Activated naive CD4-positive, alpha-beta T cell treated with anti-CD3 and anti-CD28 coated beads, Interleukin-2, amount 50 U/mL, for 24 hours (primary cell): ENCODE data around the gene SH3D21.

Source experiments
- H3K27ac Mint-ChIP-seq: one replicate; pipeline ENCODE4 v1.8.0; 2021; ENCODE audit warnings: mild to moderate bottlenecking, mixed read lengths
- H3K27me3 Mint-ChIP-seq: one replicate; pipeline ENCODE4 v1.8.0; 2021; ENCODE audit warnings: mixed read lengths
- H3K36me3 Mint-ChIP-seq: one replicate; pipeline ENCODE4 v1.8.0; 2021; ENCODE audit warnings: mixed read lengths
- H3K4me1 Mint-ChIP-seq: one replicate; pipeline ENCODE4 v1.8.0; 2021; ENCODE audit warnings: mixed read lengths
- H3K4me3 Mint-ChIP-seq: one replicate; pipeline ENCODE4 v1.8.0; 2021; ENCODE audit warnings: mild to moderate bottlenecking, mixed read lengths
- H3K9me3 Mint-ChIP-seq: one replicate; pipeline ENCODE4 v1.8.0; 2021; ENCODE audit warnings: mixed read lengths

The SH3D21 gene

GRCh38 chr1:36355811-36356210 is 49.6 kb downstream of the SH3D21 start:
- Mint-ChIP-seq H3K36me3 (peaks cover 10% of the 10 kb centered on the region), H3K27ac (no peak overlapping the region), H3K9me3 (no peaks in the 10 kb centered on the region), H3K27me3 (no peaks in the 10 kb centered on the region), H3K4me3 (no peak overlapping the region), H3K4me1 (peaks cover 39% of the 10 kb centered on the region)

- Mint-ChIP-seq H3K9me3 (no peaks in the 10 kb centered on the region), H3K27ac (peak overlapping the region; percentile 77), H3K36me3 (peaks cover 10% of the 10 kb centered on the region), H3K27me3 (no peaks in the 10 kb centered on the region), H3K4me3 (no peak overlapping the region), H3K4me1 (peaks cover 26% of the 10 kb centered on the region)
Observed at GRCh38 chr1:36358514-36359084, 52.4 kb downstream of the SH3D21 start.

- Mint-ChIP-seq H3K9me3 (no peaks in the 10 kb centered on the region), H3K4me3 (peak overlapping the region; percentile 67), H3K4me1 (peaks cover 26% of the 10 kb centered on the region), H3K27ac (peak overlapping the region; percentile 96), H3K27me3 (no peaks in the 10 kb centered on the region), H3K36me3 (peaks cover 10% of the 10 kb centered on the region)
Observed at GRCh38 chr1:36359383-36359782, 53.2 kb downstream of the SH3D21 start.

- Mint-ChIP-seq H3K4me3 (peak overlapping the region; percentile 67), H3K27ac (peak overlapping the region; percentile 96), H3K4me1 (peaks cover 26% of the 10 kb centered on the region), H3K36me3 (peaks cover 10% of the 10 kb centered on the region), H3K9me3 (no peaks in the 10 kb centered on the region), H3K27me3 (no peaks in the 10 kb centered on the region)
Observed at GRCh38 chr1:36359911-36360550, 53.9 kb downstream of the SH3D21 start.

- Mint-ChIP-seq H3K4me1 (peaks cover 62% of the 10 kb centered on the region), H3K36me3 (no peaks in the 10 kb centered on the region), H3K4me3 (no peak overlapping the region), H3K27me3 (no peaks in the 10 kb centered on the region), H3K9me3 (no peaks in the 10 kb centered on the region), H3K27ac (peak overlapping the region; percentile 93)
Observed at GRCh38 chr1:36365381-36365780, 59.2 kb downstream of the SH3D21 start.

- Mint-ChIP-seq H3K36me3 (no peaks in the 10 kb centered on the region), H3K27ac (peak overlapping the region; percentile 93), H3K4me3 (peak overlapping the region; percentile 43), H3K9me3 (no peaks in the 10 kb centered on the region), H3K27me3 (no peaks in the 10 kb centered on the region), H3K4me1 (peaks cover 56% of the 10 kb centered on the region)
Observed at GRCh38 chr1:36366091-36366661, 60.0 kb downstream of the SH3D21 start.

GRCh38 chr1:36367066-36367465 is 60.9 kb downstream of the SH3D21 start:
- H3K4me1 Mint-ChIP-seq, result peaks cover 52% of the 10 kb centered on the region
- peak overlapping the region; percentile 42 for H3K4me3 Mint-ChIP-seq
- H3K9me3 Mint-ChIP-seq, result no peaks in the 10 kb centered on the region
- no peaks in the 10 kb centered on the region for H3K27me3 Mint-ChIP-seq
- no peaks in the 10 kb centered on the region for H3K36me3 Mint-ChIP-seq
- peak overlapping the region; percentile 93 for H3K27ac Mint-ChIP-seq

GRCh38 chr1:36367798-36368197 is 61.6 kb downstream of the SH3D21 start:
- Mint-ChIP-seq H3K4me3 (no peak overlapping the region), H3K4me1 (peaks cover 58% of the 10 kb centered on the region), H3K27ac (peak overlapping the region; percentile 93), H3K27me3 (no peaks in the 10 kb centered on the region), H3K36me3 (no peaks in the 10 kb centered on the region), H3K9me3 (no peaks in the 10 kb centered on the region)

- Mint-ChIP-seq H3K4me3 (peak overlapping the region; percentile 15), H3K9me3 (no peaks in the 10 kb centered on the region), H3K36me3 (no peaks in the 10 kb centered on the region), H3K27ac (peak overlapping the region; percentile 76), H3K27me3 (no peaks in the 10 kb centered on the region), H3K4me1 (peaks cover 73% of the 10 kb centered on the region)
Observed at GRCh38 chr1:36369061-36369861, 63.1 kb downstream of the SH3D21 start.
